A673 (cell line): Measurements from ENCODE around the gene GABRD.

ENCODE experiments used
- CTCF ChIP-seq: fragments of 300-800, 200-600 bp; sonication (generic); conservative IDR thresholded peaks from 2 replicates; pipeline ENCODE4 v1.5.1; 2017; ENCODE audit warnings: low read depth, mild to moderate bottlenecking, antibody characterized with exemption, low read length, moderate library complexity, mixed read lengths
- EZH2 ChIP-seq: fragments of 200-600 bp; sonication (generic); IDR thresholded peaks from 2 replicates; pipeline ENCODE4 v1.6.1; 2017; ENCODE audit warnings: borderline replicate concordance, low read depth, mild to moderate bottlenecking, mixed read lengths, antibody characterized with exemption, low read length; ENCODE audit not compliant: poor library complexity, severe bottlenecking

GRCh38 chr1:1971688-1972087 lies 47.5 kb upstream of the GABRD start:
- no peak for TF ChIP-seq EZH2
- TF ChIP-seq CTCF, result no peak
